GM10248 (cell line): ENCODE measurements around the gene OIT3.

Experiments
- CTCF ChIA-PET: fragments of 300-600 bp; sonication (Branson Sonifier 250); formaldehyde crosslinking; extraction: SDS; loops from one replicate; lab custom pipeline; 2021; ENCODE audit warnings: antibody characterized with exemption; lab: Yijun Ruan, JAX
- POLR2A ChIA-PET: fragments of 350-650 bp; sonication (Branson Sonifier 250); formaldehyde crosslinking; extraction: SDS; loops from one replicate; lab custom pipeline; 2020; ENCODE audit warnings: antibody characterized with exemption; lab: Yijun Ruan, JAX
- DNase-seq: peaks from one replicate; pipeline ENCODE4 v3.0.0; 2012; ENCODE audit errors: extremely low spot score
- TF ChIP-seq, protein P1 (sequence below): IDR thresholded peaks from 2 replicates; pipeline ENCODE4 v1.5.1; 2012; ENCODE audit warnings: mild to moderate bottlenecking, low read depth; ENCODE audit errors: extremely low read depth, missing control alignments, control extremely low read depth

Gene OIT3

DNA sequence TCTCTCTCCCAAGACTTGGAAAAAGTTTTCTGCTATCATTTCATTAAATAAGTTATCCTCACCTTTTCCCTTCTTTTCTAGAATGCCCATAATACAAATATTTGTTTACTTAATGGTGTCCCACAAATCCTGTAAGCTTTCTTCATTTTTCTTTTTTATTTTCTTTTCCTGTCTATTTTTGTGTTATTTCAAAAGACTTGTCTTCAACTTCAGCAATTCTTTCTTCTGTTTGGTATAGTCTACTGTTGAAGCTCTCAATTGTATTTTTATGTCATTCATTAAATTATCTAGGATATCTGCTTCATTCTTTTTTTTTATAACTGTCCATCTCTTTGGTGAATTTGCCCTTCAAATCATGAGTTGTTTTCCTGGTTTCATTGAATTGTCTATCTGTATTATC lies 86.2 kb downstream of the OIT3 start:
- CTCF ChIA-PET, result interaction anchor here (1.0 to 1.4 kb wide), 2 partner anchors 9 to 24 kb away, joined by 3 read pairs; no protein-coding TSS in a partner anchor
- no peak for DNase-seq
- POLR2A ChIA-PET, result no interaction called here
- TF ChIP-seq, protein P1, sequence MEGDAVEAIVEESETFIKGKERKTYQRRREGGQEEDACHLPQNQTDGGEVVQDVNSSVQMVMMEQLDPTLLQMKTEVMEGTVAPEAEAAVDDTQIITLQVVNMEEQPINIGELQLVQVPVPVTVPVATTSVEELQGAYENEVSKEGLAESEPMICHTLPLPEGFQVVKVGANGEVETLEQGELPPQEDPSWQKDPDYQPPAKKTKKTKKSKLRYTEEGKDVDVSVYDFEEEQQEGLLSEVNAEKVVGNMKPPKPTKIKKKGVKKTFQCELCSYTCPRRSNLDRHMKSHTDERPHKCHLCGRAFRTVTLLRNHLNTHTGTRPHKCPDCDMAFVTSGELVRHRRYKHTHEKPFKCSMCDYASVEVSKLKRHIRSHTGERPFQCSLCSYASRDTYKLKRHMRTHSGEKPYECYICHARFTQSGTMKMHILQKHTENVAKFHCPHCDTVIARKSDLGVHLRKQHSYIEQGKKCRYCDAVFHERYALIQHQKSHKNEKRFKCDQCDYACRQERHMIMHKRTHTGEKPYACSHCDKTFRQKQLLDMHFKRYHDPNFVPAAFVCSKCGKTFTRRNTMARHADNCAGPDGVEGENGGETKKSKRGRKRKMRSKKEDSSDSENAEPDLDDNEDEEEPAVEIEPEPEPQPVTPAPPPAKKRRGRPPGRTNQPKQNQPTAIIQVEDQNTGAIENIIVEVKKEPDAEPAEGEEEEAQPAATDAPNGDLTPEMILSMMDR, result no peak

DNA sequence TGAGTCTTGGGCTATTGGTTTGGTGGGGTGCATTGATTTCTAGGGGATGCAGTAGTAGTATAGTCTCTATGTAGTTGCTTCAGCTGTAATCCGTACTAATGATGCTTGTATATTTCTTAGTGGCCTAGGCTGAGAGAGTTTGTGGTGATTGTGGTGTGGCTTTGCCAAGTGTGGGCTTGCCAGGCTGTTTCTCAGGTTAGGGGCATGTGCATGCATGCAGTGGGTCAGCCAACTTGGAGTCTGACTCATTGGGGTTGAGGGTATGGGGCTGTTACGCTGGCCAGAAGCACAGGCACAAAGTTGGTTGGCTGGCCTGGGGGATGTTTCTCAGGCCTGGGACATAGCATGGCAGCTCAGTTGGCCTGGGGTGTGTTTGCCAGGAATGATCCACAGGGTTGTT lies 86.8 kb downstream of the OIT3 start:
- CTCF ChIA-PET, result interaction anchor here (1.4 kb wide), 1 partner anchor 25 kb away, joined by 3 read pairs; no protein-coding TSS in a partner anchor
- DNase-seq, result no peak
- POLR2A ChIA-PET, result no interaction called here
- TF ChIP-seq, protein P1, result no peak

DNA sequence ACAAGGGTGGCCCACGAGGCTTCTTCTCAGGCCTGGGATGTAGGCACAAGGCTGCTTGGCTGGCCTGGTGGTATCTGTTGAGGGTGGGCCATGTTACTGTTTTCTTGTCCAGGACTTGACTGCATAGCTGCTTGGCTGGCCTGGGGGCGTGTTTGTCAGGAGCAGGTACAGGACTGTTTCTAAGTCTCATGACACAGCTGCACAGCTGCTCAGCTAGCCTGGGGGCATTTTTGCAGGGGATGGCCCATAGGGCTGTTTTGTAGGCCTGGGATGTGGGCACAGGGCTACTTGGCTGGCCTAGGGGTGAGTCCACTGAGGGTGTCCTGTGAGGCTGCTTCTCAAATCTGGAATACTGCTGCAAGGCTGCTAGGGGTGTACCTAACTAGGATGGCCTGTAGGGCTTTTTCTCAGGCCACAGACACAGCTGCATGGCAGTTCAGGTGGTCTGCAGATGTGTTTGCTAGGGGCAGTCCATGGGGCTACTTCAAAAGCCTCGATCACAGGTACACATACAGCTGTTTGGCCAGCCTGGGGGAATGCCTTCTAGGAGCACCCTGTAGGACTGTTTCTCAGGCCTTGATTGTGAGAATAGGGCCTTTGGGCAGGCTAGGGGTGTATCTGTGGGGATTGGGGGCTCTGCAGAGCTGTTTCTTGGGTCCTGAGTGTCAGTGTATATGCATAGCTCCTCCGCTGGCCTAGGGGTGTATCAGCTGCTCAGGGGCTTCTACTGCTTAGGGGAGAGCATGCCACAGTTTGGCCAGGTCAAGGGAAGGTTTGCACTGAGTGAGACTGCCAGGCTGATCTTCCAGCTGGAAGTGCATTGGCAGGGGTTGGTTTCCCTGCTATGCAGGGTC lies 87.7 kb downstream of the OIT3 start:
- no peak for DNase-seq
- ChIA-PET CTCF (interaction anchor here (0.9 kb wide), 1 partner anchor 73 kb away, joined by 4 read pairs; no protein-coding TSS in a partner anchor), POLR2A (no interaction called here)
- TF ChIP-seq, protein P1, result no peak

GRCh38 chr10:72981882-72982529 lies 88.5 kb downstream of the OIT3 start:
- CTCF ChIA-PET, result interaction anchor here (0.9 kb wide), 1 partner anchor 73 kb away, joined by 4 read pairs; no protein-coding TSS in a partner anchor
- POLR2A ChIA-PET, result no interaction called here
- DNase-seq, result no peak
- TF ChIP-seq, protein P1, result no peak
